HG03025 (cell line): ENCODE measurements around the gene XPOT.

Source experiments
- ATAC-seq: cut with Tn5 transposase; IDR thresholded peaks from one replicate; pipeline ENCODE4 v1.9.1; 2021; ENCODE audit warnings: mild to moderate bottlenecking, moderate library complexity; ENCODE audit not compliant: unreplicated experiment, low FRiP score

XPOT gene

DNA sequence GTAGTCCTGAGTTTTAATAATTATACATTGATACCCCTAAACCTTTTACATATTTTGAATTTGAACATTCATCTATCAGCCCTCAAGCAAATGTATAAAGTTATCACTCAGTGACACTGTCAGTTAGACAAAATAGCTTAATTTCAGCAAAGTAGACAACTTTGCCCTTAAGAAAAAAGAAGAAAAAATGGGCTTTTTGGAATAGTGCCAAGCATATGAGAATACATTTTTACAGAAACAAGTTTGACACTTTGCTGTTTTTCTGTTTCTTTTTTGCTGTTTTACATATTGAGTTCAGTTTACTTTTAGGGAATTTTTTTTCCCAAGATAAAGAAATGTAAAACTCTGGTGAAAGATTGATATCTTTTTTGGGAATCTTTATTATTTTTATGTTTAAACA, 62.0 kb downstream of the XPOT start:
- no peak for ATAC-seq

DNA sequence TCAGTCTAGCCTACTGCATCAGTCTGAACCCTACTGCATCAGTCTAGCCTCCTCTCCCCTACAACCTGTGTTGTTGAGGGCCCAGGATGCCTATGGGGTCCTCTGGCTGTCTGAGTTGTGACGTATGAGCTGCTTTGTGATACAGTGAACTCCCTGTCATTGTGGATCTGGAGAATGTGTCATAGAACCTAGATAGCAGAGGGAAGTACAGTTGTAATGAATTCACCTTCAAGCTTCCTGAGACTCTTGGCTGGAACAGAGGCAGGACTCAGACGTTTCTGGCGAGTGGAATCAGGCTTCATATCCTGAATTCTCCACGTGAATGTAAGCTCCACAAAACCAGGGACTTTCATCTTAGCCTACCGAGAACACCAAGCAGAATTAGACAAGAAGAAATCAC, 64.8 kb downstream of the XPOT start:
- ATAC-seq: no peak

DNA sequence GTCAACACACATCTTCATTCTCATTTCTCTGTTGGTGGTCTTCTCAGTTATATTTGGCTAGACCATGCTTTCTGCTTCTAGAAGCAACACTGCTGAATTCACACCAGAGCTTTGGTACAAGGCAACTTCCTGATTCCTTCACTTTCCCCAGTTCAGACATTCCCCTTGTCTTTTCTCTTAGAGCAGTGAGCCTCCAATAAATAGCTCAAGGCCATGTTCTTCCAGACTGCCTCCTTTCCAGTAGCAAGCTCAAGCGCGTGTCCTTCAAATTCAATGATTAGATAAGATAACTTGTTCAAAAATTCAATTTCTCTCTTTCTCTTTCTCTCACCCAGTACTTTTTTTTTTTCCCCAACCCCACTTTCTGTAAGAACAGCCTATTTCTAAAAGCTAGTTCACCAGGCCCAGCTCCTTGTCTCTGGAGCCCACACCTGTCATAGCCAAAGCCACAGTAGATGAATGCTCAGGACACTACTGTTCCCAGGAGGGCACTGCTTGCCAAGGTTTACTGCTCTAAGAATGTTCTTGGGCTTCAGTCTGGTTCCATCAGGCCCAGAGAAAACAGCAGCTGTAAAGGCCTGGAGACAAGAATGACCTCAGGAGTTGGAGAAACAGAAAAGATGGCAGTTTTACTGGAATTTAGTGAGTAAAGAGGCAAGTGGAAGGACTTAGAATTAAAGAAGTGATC, 65.4 kb downstream of the XPOT start:
- no peak for ATAC-seq

DNA sequence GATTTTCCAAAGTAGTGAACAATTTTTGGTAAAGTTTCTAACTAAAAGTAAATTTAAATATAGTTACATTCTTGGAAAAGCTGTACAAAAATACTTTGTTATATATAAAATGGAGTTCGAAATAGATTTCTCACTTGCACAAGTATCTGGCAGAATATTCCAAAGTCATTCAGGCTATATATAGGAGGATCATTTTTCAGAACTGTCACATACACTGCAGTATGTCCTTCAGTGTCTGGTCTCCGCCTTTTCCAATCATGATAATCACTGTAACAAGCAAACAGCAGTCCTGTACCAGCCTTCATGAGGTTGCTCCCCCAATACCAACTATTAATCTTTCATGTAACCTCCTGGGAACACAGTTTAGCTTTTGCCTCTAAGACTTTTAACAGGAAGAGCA, 66.3 kb downstream of the XPOT start:
- no peak for ATAC-seq

DNA sequence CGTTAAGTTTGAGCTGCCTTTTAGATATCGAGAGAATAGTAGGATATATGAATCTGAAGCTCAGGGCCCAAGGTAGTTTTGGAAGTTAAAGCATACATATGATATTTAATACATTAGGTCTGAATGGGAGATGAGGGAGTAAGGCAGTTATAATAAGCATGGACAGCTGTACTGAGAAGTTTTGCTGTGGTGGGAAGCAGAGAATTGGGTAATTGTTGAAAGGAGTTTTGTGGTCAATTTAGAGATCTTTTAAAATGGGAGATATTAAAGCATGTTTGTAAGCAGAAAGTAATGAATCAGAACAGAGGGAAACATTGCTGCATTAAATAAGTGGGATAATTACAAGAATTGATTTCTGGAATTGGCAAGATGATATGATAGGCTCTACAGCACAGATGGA, 69.0 kb downstream of the XPOT start:
- ATAC-seq: no peak

DNA sequence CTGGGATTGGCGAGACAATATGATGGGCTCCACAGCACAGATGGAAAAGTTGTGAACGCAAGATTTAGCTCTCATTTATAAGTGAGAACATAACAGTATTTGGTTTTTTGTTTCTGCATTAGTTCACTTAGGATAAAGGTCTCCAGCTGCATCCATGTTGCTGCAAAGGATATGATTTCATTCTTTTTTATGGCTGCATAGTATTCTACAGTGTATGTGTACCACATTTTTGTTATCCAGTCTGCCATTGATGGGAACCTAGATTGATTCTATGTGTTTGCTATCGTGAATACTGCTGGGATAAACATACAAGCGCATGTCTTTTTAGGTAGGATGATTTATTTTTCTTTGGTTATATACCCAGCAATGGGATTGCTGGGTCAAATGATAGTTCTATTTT, 71.3 kb downstream of the XPOT start:
- no peak for ATAC-seq

DNA sequence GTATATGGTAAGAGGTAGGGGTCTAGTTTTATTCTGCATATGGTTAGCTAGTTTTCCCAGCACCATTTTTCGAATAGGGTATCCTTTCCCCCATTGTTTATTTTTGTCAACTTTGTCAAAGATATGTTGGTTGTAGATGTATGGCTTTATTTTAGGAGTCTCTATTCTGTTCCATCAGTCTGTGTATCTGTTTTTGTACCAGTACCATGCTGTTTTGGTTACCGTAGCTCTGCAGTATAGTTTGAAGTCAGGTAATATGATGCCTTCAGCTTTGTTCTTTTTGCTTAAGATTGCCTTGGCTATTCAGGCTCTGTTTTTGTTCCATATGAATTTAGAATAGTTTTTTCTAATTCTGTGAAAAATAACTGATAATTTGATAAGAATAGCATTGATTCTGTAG, 72.7 kb downstream of the XPOT start:
- no peak for ATAC-seq

DNA sequence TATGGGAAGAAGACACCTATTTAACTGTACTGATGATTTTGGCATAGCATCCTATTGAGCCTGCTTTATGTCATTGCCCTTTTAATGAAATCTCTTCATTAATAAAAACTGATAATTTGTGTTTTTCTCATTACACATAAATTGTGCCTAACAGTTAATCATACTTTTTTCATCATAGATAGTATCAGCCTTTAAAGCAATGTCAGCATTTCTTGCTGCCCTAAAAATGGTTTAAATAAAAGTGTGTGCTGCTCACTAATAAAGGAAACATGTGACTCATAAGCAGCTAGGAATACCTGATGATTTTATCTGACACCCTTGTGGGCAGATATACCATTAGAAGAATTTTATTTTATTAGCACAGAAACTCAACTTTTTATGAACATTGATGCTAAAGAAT, 74.5 kb downstream of the XPOT start:
- no peak for ATAC-seq

DNA sequence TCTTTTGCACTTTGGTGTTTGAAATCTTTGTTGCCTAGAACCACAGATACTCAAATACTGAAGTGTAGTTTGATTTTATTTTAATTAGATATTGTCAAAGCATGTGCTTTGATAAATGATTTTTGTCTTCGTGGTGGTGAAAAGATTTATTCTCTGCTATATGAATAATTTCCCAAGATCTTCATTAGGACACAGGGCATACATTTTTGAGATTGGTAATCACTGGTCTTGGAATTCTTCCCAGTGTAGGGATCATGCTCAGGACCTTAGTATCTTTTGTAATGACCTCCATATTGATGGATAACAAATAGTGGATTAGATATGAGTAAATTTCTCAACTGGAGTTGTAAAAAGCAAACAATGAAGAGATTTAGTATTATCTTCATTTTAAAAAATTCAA, 76.0 kb downstream of the XPOT start:
- no peak for ATAC-seq

DNA sequence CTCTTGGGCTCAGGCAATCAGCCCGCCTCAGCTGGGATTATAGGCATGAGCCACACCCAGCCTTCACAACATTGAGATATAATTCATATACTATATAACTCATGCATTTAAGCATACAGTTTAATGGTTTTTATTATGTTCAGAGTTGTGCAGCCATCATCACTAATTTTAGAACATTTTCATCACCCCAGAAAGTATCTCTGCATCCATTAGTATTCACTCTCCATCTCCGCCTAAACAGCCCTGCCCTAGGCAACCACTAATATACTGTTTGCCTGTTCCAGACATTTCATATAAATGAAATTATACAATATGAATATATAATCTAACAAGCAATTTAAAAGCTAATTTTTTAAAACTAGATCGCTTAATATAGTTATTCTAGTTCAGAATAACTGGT, 82.5 kb downstream of the XPOT start:
- ATAC-seq: no peak

DNA sequence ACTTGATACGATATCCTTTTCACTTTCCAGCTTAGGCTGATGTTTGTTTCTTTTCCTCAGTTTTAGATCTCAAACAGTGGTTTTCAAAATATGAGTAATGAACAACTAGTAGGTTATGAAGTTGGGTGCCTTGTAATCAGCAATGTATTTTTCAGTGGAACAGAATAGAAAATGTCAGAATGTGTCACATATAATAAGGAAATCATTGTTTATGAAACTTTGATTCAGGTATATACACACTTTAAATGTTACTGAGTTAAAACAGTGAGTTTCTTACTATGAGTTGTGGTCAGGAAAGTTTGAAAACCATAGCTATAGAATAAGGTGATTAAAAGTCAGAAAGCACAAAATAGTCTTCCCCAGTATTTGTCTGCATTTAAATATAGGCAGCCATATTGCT, 87.5 kb downstream of the XPOT start:
- ATAC-seq: no peak

DNA sequence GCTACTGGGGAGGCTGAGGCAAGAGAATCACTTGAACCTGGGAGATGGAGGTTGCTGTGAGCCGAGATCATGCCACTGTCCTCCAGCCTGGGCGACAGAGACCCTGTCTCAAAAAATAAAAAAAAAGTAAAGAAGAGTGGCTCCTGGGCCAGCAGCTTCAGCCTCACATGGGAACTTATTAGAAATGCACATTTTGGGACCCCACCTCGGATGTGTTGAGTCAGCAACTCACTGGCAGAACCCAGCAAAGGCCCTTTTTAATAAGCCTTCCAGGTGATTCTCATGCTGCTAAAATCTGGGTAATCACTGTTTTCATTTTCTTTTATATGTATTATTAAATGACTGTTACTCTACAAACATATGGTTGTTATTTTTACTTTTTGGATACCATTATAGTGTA, 89.3 kb downstream of the XPOT start:
- no peak for ATAC-seq

DNA sequence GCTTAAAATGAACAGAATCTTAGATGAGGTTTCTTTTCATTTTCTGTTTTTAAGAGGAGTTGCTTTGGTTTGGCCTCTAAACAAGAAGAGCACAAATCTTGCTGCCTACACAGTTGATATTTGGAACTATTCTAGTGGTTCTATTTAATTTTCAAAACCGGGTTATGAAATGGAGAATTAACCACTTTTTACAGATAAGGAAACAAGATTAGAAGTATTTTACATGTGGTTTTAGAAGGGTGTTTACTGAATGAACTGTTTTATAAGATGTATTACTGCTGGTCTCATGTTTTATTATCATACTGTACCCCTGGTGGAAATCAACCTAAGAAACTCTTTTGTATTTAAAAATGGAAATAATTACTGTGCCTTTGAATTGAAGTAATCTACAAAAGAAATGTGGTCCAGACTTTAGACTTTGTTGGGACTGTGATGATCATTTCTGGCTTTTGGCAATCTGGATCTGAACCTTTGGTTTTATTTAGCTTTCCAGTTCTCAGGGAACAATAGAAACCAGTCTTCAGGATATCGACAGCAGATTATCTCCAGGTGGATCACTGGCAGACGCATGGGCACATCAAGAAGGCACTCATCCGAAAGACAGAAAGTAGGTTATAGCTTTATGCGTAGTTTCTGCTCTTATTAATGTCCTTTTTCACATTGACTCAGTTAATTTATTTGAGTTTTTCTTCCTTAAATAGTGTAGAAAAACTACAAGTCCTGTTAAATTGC, 91.0 kb downstream of the XPOT start:
- ATAC-seq: no peak

DNA sequence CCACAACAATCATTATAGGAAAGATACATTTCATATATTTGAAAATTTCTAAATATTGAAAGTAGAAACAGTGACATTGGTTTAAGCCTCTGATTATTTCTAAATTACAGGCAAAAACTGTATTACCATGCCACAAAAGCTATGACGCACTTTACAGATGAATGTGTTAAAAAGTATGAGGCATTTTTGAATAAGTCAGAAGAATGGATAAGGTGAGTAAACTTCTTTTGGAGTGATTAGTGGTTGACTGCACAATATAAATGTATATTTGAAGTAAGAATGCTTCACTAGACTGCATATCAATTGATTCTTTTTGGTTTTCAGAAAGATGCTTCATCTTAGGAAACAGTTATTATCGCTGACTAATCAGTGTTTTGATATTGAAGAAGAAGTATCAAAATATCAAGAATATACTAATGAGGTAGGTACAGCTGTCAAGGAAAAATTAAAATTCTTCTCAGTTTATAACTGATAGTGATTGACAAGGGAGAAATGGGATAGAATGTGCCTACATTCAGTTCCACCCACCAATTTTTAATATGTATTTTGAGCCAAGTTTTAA, 92.7 kb downstream of the XPOT start:
- no peak for ATAC-seq

DNA sequence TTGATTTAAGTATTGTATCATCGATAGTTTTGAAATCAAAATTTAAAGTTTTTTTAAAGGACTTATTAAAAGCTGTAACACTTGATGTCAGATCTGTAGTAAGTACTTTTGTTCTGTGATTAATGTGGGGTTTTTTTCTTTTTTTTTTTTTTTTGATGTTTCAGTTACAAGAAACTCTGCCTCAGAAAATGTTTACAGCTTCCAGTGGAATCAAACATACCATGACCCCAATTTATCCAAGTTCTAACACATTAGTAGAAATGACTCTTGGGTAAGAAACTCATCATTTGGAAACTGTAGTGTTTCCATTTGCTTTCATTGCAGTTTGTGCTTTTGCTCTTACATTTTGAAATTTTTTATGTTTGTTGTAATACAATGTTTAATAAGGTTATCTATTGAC, 93.3 kb downstream of the XPOT start:
- no peak for ATAC-seq

DNA sequence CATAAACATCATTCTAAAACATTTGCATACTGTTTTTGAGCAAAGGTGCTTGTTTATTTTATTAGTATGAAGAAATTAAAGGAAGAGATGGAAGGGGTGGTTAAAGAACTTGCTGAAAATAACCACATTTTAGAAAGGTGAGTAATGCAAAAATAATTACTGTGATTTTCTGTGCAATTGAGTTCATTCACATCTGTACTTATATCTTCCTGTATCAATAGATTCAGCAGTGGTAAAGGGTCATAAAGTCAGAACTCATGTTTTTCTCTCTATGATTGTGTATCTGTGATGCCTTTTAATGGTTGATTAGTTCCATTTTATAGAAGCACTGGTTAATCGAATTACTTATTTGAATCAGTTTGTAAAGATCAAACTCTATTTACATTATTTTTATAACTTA, 93.7 kb downstream of the XPOT start:
- no peak for ATAC-seq

DNA sequence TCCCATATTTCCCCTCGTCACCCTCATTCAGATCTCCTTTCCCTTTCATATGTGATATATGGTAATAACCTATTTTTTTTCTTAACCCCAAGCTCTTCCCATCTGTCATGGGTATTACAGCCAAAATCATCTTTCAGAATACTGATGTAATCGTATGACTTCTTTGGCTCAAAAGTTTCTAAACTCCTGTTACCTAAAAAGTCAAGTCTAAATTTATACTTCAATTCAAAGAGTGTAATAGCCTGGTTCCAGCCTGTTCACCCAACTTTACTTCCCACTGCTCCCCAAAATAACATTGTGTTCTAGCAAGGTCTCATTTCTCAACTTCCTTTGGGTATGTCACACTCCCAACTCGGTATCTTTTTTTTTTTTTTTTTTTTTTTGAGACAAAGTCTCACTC, 96.2 kb downstream of the XPOT start:
- no peak for ATAC-seq
